Measurements from ENCODE around the gene ITGA5.

The ITGA5 gene

DNA sequence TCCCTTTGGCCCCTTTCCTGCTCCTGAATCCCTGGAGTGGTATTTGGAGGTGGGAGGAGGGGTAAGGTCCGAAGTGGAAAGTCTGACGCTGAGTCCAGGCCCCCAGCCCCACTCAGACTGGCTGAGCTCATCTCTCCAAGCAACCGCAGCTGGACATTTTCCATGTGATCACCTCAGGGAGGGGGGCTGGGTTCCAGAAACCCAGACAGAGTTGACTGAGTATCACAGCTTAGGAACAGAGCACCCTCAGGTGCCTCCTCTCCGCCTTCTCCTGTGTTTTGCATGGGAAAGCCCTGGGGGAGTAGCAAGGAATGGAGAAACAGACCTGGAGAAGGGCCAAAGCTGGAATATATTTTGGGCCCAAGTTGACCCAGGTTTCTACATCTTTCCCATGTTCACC lies 8.0 kb upstream of the ITGA5 start:
- in situ Hi-C loops (cut with HindIII; ENCODE audit: low sequenced_read_pairs) = no loop called here
- TF ChIP-seq, protein P1, sequence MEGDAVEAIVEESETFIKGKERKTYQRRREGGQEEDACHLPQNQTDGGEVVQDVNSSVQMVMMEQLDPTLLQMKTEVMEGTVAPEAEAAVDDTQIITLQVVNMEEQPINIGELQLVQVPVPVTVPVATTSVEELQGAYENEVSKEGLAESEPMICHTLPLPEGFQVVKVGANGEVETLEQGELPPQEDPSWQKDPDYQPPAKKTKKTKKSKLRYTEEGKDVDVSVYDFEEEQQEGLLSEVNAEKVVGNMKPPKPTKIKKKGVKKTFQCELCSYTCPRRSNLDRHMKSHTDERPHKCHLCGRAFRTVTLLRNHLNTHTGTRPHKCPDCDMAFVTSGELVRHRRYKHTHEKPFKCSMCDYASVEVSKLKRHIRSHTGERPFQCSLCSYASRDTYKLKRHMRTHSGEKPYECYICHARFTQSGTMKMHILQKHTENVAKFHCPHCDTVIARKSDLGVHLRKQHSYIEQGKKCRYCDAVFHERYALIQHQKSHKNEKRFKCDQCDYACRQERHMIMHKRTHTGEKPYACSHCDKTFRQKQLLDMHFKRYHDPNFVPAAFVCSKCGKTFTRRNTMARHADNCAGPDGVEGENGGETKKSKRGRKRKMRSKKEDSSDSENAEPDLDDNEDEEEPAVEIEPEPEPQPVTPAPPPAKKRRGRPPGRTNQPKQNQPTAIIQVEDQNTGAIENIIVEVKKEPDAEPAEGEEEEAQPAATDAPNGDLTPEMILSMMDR (IDR thresholded peaks at IDR 0.05; ENCODE audit: low read depth, low read length, missing control alignments) = no peak
- H3K4me3 ChIP-seq (ENCODE audit: low read depth, low read length) = no peak overlapping the region
- no peak for DNase-seq (ENCODE audit: low read depth)

DNA sequence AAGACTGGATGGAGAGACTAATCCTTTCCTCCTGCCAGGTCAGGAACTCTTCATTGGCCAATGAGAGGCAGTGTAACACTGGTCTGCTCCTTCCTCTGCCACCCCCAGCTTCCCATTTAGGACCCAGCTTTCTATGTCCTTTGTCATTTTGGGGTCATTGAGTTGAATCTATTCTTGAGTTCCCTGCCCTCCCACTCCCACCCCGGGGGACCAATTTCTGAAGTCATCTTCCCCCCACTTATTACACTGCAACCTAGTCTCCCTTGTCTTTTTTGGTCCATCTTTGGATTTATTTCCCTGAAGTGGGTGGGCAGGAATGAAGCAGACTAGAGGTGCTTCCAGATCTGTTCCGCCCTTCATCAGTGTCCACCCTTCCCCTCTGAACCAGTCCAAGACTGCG lies 7.6 kb upstream of the ITGA5 start:
- DNase-seq (ENCODE audit: low read depth) = no peak
- H3K4me3 ChIP-seq (ENCODE audit: low read depth, low read length) = no peak overlapping the region
- TF ChIP-seq, protein P1 (IDR thresholded peaks at IDR 0.05; ENCODE audit: low read depth, low read length, missing control alignments) = no peak
- in situ Hi-C loops (cut with HindIII; ENCODE audit: low sequenced_read_pairs) = no loop called here

DNA sequence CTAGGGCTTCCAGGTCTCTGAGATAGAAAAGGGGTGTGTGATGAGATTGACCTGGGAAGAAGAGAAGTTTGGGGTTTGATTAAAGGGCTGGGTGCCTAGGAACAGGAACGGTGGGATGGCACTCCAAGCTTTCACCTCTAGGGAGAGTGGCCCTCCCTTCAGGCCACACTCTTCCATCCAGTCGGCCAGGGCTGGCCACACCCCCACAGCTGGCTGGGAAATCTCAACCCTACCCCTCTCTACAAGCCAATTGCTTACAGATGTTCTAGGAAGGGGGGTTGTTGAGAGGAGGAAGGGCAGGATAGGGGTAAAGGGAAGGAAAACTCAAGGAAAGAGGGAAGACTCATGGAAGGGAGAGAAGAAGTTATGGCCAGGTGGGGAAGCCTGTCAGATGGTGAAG lies 6.6 kb upstream of the ITGA5 start:
- no peak overlapping the region for H3K4me3 ChIP-seq (ENCODE audit: low read depth, low read length)
- in situ Hi-C loops (cut with HindIII; ENCODE audit: low sequenced_read_pairs) = no loop called here
- no peak for DNase-seq (ENCODE audit: low read depth)
- TF ChIP-seq, protein P1 (IDR thresholded peaks at IDR 0.05; ENCODE audit: low read depth, low read length, missing control alignments) = no peak

DNA sequence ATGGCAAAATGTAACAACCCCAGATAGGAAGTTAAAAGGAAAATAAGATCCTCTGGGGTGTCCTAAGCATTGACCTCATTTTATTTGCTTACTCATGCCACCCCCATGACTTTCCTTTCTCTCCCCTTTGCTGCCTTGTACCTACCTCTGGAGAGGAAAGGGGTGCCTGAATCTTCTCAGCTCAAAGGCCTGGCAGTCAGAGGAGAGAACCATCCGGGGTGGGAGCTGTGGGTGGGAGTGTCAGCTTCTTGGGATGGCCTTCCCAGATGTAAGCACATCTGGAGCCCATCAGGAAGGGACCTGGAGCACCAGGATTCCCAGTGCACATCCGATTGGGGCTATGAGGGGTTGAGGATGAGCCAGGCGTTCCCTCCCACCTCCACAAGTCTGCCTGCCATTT lies 5.2 kb upstream of the ITGA5 start:
- H3K4me3 ChIP-seq (ENCODE audit: low read depth, low read length) = no peak overlapping the region
- no peak for DNase-seq (ENCODE audit: low read depth)
- in situ Hi-C loops (cut with HindIII; ENCODE audit: low sequenced_read_pairs) = no loop called here
- TF ChIP-seq, protein P1 (IDR thresholded peaks at IDR 0.05; ENCODE audit: low read depth, low read length, missing control alignments) = no peak

DNA sequence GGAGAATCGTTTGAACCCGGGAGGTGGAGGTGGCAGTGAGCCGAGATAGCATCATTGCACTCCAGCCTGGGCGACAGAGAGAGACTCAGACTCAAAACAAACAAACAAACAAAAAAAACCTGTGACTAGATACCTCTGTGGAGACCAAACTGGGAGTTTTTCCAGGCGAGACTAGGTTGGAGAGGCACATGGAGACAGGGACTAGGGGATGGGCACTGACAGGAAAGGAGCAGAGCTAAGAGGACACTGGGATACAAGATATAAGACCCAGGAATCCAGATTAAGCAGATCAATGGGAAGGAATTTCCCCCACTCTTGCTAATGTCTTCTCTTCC lies 4.7 kb upstream of the ITGA5 start:
- DNase-seq (ENCODE audit: low read depth) = no peak
- TF ChIP-seq, protein P1 (IDR thresholded peaks at IDR 0.05; ENCODE audit: low read depth, low read length, missing control alignments) = no peak
- in situ Hi-C loops (cut with HindIII; ENCODE audit: low sequenced_read_pairs) = no loop called here
- no peak overlapping the region for H3K4me3 ChIP-seq (ENCODE audit: low read depth, low read length)

DNA sequence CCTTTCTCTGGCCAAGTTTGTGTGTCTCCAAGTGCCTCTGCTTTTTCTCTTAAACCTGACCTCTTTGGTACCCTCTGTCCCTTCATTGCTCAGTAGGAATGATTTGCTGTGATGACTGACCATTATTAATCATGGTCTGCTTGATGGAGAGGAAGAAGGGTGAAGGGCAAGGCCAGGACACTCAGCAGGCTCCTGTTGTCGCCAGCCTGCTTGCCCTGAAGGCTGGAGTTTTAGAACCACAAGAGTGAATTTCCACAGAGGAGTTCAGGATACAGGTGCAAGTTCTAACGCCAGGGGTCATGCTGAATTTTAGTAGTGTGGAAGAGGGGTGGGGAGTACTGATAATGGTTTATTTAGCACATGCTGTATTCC lies 2.8 kb upstream of the ITGA5 start:
- TF ChIP-seq, protein P1 (IDR thresholded peaks at IDR 0.05; ENCODE audit: low read depth, low read length, missing control alignments) = no peak
- in situ Hi-C loops (cut with HindIII; ENCODE audit: low sequenced_read_pairs) = no loop called here
- no peak for DNase-seq (ENCODE audit: low read depth)
- H3K4me3 ChIP-seq (ENCODE audit: low read depth, low read length) = no peak overlapping the region
